Breast epithelium (tissue), 4 donors: Measurements from ENCODE around the gene FOXN3. TPM values are rescaled to one million over a fixed set of nuclear protein-coding genes. Genes with fewer than 3 reads are reported as not detected.

Experiments
- DNase-seq, 2 donors: peaks; one replicate each; pipeline ENCODE4 v3.0.0-alpha.2; 2019; ENCODE audit warnings: low spot score in 2 of 2
- H3K27ac ChIP-seq, 2 donors: fragments of 200-600 bp; sonication (generic) in 1 of 2; one replicate each; pipeline ENCODE4 v1.5.1; 2016 to 2019; ENCODE audit warnings: mild to moderate bottlenecking in 1 of 2
- H3K27me3 ChIP-seq, 2 donors: fragments of 200-600 bp; sonication (generic) in 1 of 2; one replicate each; pipeline versions ENCODE4 v1.5.1 to v1.6.0; 2017 to 2019; ENCODE audit warnings: control low read depth in 1 of 2, mild to moderate bottlenecking in 1 of 2
- H3K36me3 ChIP-seq: fragments of 200-600 bp; one replicate; pipeline ENCODE4 v1.5.1; 2019
- H3K4me1 ChIP-seq, 2 donors: fragments of 200-600 bp; sonication (generic); one replicate each; pipeline ENCODE4 v1.5.1; 2016 to 2019; ENCODE audit warnings: control low read depth in 1 of 2
- H3K4me3 ChIP-seq, 3 donors: fragments of 200-600 bp; sonication (generic); 1 replicate in 2 of 3; 2 replicates in 1 of 3; pipeline ENCODE4 v1.5.1; 2016 to 2019; ENCODE audit warnings: mild to moderate bottlenecking in 3 of 3, moderate library complexity in 2 of 3
- H3K9me3 ChIP-seq, 2 donors: fragments of 200-600 bp; sonication (generic) in 1 of 2; one replicate each; pipeline ENCODE4 v1.5.1; 2016 to 2019; ENCODE audit warnings: control low read depth in 1 of 2
- CTCF ChIP-seq, 3 donors: fragments of 450-650 bp; IDR thresholded peaks; one replicate each; pipeline ENCODE4 v1.5.1; 2016 to 2017; ENCODE audit warnings: antibody characterized with exemption in 3 of 3, mild to moderate bottlenecking in 3 of 3, moderate library complexity in 3 of 3
- POLR2A ChIP-seq: fragments of 450-650 bp; IDR thresholded peaks from one replicate; pipeline ENCODE4 v1.6.1; 2016; ENCODE audit warnings: antibody characterized with exemption, mild to moderate bottlenecking, moderate library complexity
- POLR2AphosphoS5 ChIP-seq, 3 donors: sonication (generic); formaldehyde crosslinking; IDR thresholded peaks; one replicate each; pipeline ENCODE4 v1.6.1; 2017; ENCODE audit warnings: antibody characterized with exemption in 3 of 3
- intact Hi-C: fragments of 100-400 bp; cut with DNase I; formaldehyde crosslinking; loops from one replicate; pipeline ENCODE4 v1.15.1; 2023; ENCODE audit warnings: low total_unique reads
- total RNA-seq, 3 donors: library from RNA; depleted of rRNA; stranded (reverse); fragments of >200 nt; gene quantifications; one replicate each; pipeline ENCODE4 v1.1.0, GENCODE V29; 2016

The FOXN3 gene
- total RNA-seq, 3 donors from 2014 or later = 70.7 to 180 (median 80.3) TPM

- no peak for DNase-seq
- no peak for TF ChIP-seq CTCF (IDR thresholded peaks at IDR 0.05)
- TF ChIP-seq POLR2A = no peak
- TF ChIP-seq POLR2AphosphoS5 (IDR thresholded peaks at IDR 0.05) = no peak
- no peaks in the 10 kb centered on the region for H3K9me3 ChIP-seq
- intact Hi-C loops = no loop called here
- H3K27me3 ChIP-seq = no peaks in the 10 kb centered on the region
- peaks cover 3 to 10% of the 10 kb centered on the region in 2 donors for H3K4me1 ChIP-seq
- peak overlapping the region in 2 of 3 donors; percentile 38 to 53 for H3K4me3 ChIP-seq
- H3K36me3 ChIP-seq = no peaks in the 10 kb centered on the region
- peak overlapping the region; percentile 81 to 94 for H3K27ac ChIP-seq
Measured at GRCh38 chr14:89427426-89428172, 10.6 kb upstream of the FOXN3 start.

- H3K4me1 ChIP-seq = peaks cover 3 to 10% of the 10 kb centered on the region in 2 donors
- no peak overlapping the region for H3K27ac ChIP-seq
- intact Hi-C loops = no loop called here
Measured at GRCh38 chr14:89425931-89426330, 8.9 kb upstream of the FOXN3 start.

GRCh38 chr14:89424241-89424640, 7.2 kb upstream of the FOXN3 start:
- Histone ChIP-seq H3K4me3 (no peak overlapping the region), H3K36me3 (no peaks in the 10 kb centered on the region), H3K9me3 (no peaks in the 10 kb centered on the region), H3K4me1 (peaks cover 2 to 3% of the 10 kb centered on the region in 2 donors), H3K27ac (no peak overlapping the region), H3K27me3 (no peaks in the 10 kb centered on the region)
- intact Hi-C loops = no loop called here
- DNase-seq = no peak
- TF ChIP-seq CTCF (IDR thresholded peaks at IDR 0.05) (no peak), POLR2AphosphoS5 (IDR thresholded peaks at IDR 0.05) (no peak), POLR2A (no peak)

More at GRCh38 chr14:89425931-89426330, 8.9 kb upstream of the FOXN3 start:
- DNase-seq = no peak
- Histone ChIP-seq H3K36me3 (no peaks in the 10 kb centered on the region), H3K4me3 (no peak overlapping the region), H3K9me3 (no peaks in the 10 kb centered on the region), H3K27me3 (no peaks in the 10 kb centered on the region)
- no peak for TF ChIP-seq POLR2AphosphoS5 (IDR thresholded peaks at IDR 0.05)
- TF ChIP-seq POLR2A = no peak
- no peak for TF ChIP-seq CTCF (IDR thresholded peaks at IDR 0.05)

GRCh38 chr14:89422952-89423345, 5.9 kb upstream of the FOXN3 start:
- TF ChIP-seq POLR2A (no peak), CTCF (IDR thresholded peaks at IDR 0.05) (no peak)
- Histone ChIP-seq H3K27ac (peak overlapping the region; percentile 1 to 54), H3K4me3 (no peak overlapping the region), H3K9me3 (no peaks in the 10 kb centered on the region), H3K4me1 (no peaks in the 10 kb centered on the region), H3K27me3 (no peaks in the 10 kb centered on the region), H3K36me3 (no peaks in the 10 kb centered on the region)
- DNase-seq = no peak
- intact Hi-C loops = no loop called here

- no peaks in the 10 kb centered on the region for H3K27me3 ChIP-seq
- H3K27ac ChIP-seq = peak overlapping the region; percentile 1 to 54
- no peaks in the 10 kb centered on the region for H3K4me1 ChIP-seq
- no peak for DNase-seq
- TF ChIP-seq POLR2A = no peak
- TF ChIP-seq CTCF (IDR thresholded peaks at IDR 0.05) = no peak
- no peak for TF ChIP-seq POLR2AphosphoS5 (IDR thresholded peaks at IDR 0.05)
- intact Hi-C loops = no loop called here
- no peak overlapping the region for H3K4me3 ChIP-seq
- no peaks in the 10 kb centered on the region for H3K9me3 ChIP-seq
- H3K36me3 ChIP-seq = no peaks in the 10 kb centered on the region
Measured at GRCh38 chr14:89422181-89422951, 5.3 kb upstream of the FOXN3 start.
